A375 (cell line): Measurements from ENCODE around the gene STARD3. TPM values are rescaled to one million over a fixed set of nuclear protein-coding genes. Genes with fewer than 3 reads are reported as not detected.

Experiments
- total RNA-seq: library from RNA; depleted of rRNA; stranded (reverse); fragments of >200 nt; shearing (Covaris generic); gene quantifications from 2 replicates; pipeline ENCODE4 v1.2.3, GENCODE V29; 2014; rRNA removed

The STARD3 gene
- 37.3 and 37.7 TPM in 2 replicates for total RNA-seq

GRCh38 chr17:39636927-39637736 is at the start of gene STARD3:
Gene STARD3 (plus strand): TSS chr17:39637144. CDS start chr17:39653532, 16,388 bp downstream.

GRCh38 chr17:39607851-39608130 is 29.2 kb upstream of the STARD3 start, which contains the start of gene NEUROD2:
Gene NEUROD2 (minus strand): TSS chr17:39607920. CDS start chr17:39606599, 1,321 bp downstream.

GRCh38 chr17:39626171-39627046 is 10.5 kb upstream of the STARD3 start, which contains the start of gene PPP1R1B:
Gene PPP1R1B (plus strand): TSS chr17:39626952. CDS start chr17:39627393, 441 bp downstream.

GRCh38 chr17:39664581-39665561 is 27.9 kb downstream of the STARD3 start, which contains the start of gene TCAP:
Gene TCAP (plus strand): TSS chr17:39665349. CDS start chr17:39665360, 11 bp downstream.

GRCh38 chr17:39667945-39668924 is 31.3 kb downstream of the STARD3 start, which contains the start of gene PNMT:
Gene PNMT (plus strand): TSS chr17:39668453. CDS start chr17:39668476, 23 bp downstream.

GRCh38 chr17:39687546-39688474 is 50.9 kb downstream of the STARD3 start, which contains the start of gene PGAP3:
Gene PGAP3 (minus strand): TSS chr17:39688057. CDS start chr17:39688014, 43 bp downstream.

GRCh38 chr17:39699818-39700147 is 62.8 kb downstream of the STARD3 start, which contains the start of gene ERBB2:
Gene ERBB2 (plus strand): TSS chr17:39700064. CDS start chr17:39700239, 175 bp downstream.

Other genes starting within 250 kb of the STARD3 start
- 8.2 and 13.2 TPM in 2 replicates for gene FBXL20, start 235.5 kb upstream of the STARD3 start, total RNA-seq
- gene MED1, start 185.9 kb upstream of the STARD3 start, total RNA-seq: 27.1 and 29.2 TPM in 2 replicates
- gene CDK12, start 175.7 kb upstream of the STARD3 start, total RNA-seq: 45.3 and 48.8 TPM in 2 replicates
- not detected in 2 replicates for gene NEUROD2, start 29.2 kb upstream of the STARD3 start, total RNA-seq
- gene PPP1R1B, start 10.2 kb upstream of the STARD3 start, total RNA-seq: 1.4 TPM in 2 replicates
- 1.1 and 1.6 TPM in 2 replicates for gene TCAP, start 28.2 kb downstream of the STARD3 start, total RNA-seq
- gene PNMT, start 31.3 kb downstream of the STARD3 start, total RNA-seq: 0.60 and 0.96 TPM in 2 replicates
- gene PGAP3, start 50.9 kb downstream of the STARD3 start, total RNA-seq: 12.2 and 13.9 TPM in 2 replicates
- gene ERBB2, start 62.9 kb downstream of the STARD3 start, total RNA-seq: 31.3 and 44.2 TPM in 2 replicates
- gene MIEN1, start 93.4 kb downstream of the STARD3 start, total RNA-seq: 92.9 and 99.2 TPM in 2 replicates
- 0.38 TPM in 1 of 2 replicates, not detected in the other for gene GRB7, start 100.8 kb downstream of the STARD3 start, total RNA-seq
- gene IKZF3, start 227.2 kb downstream of the STARD3 start, total RNA-seq: 0.08 and 0.29 TPM in 2 replicates
- not detected in 2 replicates for gene ZPBP2, start 231.1 kb downstream of the STARD3 start, total RNA-seq